GM19372 (cell line): ENCODE measurements around the gene HOXC12.

Experiments used
- ATAC-seq: cut with Tn5 transposase; IDR thresholded peaks from one replicate; pipeline ENCODE4 v1.9.1; 2021; ENCODE audit warnings: mild to moderate bottlenecking, low read depth, moderate library complexity; ENCODE audit not compliant: unreplicated experiment

Gene HOXC12

DNA sequence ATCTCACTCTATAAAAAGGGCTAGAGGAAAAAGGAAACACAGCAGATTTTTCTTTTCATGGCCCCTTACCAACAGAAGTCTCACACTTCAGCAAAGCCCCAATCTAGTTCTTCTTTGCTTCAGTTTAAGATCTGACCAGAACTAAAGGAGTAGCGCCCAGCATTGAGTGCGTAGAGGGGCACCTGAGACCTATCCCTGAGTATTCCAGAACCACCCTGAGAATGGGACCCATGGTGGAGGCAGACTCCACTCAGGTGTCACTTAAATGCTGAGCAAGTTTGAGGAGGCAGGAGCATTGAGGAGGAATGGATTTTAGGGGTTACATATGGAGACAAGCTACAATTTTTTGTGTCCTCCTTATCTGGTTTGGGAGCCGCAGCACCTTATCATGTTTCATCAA is 16.4 kb downstream of the HOXC12 start:
- ATAC-seq, result no peak

DNA sequence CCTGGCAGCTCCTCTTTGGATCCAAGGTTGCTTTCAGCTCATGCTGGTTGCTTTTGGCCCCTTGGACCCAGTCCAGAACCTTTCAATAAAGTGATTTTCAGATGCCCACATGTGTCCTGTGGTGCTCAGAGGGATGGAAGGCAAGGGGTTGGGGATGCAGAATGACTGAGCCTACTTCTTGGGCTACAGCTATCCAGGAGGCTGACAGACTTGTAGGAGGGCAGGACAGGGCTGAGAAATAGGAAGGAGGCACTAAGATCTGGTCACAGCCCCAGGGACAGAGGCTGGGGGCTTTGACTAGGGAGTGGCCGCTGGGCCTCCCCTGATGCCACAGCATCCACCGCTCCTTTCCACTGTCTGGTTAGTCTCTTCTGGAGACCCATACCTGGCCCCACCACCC is 17.0 kb downstream of the HOXC12 start:
- no peak for ATAC-seq

DNA sequence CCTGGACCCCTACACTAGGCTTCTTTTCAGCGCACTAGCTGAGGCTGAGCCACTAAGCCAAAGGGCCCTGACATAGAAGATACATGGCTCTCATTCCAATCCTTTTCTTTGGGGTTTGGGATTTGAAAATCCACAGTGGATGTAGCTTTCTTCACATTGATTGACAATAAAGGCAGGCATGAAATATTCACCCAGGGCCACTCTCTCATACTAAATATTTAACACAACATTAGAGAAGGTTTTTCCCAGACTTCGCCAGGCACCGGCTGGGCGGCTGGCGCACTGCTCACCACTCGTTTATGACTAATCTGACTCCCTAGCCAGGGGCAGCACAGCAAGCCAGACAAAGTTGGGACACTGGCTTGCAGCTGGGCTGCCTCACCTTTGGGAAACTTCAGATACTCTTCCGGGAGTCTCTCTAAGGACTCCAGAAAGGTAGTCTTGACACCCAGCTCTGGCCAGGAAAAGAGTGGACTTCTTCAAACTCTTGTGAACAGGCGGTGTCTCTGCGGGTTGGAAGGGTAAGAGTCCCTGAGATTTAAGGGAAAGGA is 17.5 kb downstream of the HOXC12 start:
- ATAC-seq, result no peak

DNA sequence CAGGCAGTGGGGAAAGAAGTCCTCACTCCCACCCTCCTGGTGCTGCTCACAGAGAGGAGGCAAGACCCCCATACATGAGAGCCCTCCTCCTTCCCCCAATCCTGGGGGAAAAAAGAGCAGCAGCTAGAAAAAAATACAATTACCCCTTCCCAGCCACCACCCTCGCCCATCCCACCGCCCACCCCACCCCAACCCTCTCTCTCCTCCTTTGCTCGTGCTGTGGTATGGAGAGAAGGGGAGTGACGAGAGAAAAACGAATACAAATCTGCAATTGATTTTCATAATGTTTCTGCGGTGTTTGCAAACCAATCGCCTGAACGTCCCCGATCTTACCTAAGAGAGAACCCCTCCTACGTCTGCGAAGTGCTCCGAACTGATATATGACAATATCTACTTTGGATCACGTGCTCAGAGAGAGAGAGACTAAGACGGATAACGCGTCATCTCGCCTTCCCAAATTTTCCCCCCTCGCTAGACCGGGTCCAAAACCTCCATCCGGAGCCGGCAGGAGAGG is 18.1 kb downstream of the HOXC12 start, which contains the start of gene HOXC11:
Gene HOXC11, plus strand, starts transcription at position 405 of the 514 bp plus-strand sequence. CDS start 116 bp downstream, outside the sequence.
- no peak for ATAC-seq

DNA sequence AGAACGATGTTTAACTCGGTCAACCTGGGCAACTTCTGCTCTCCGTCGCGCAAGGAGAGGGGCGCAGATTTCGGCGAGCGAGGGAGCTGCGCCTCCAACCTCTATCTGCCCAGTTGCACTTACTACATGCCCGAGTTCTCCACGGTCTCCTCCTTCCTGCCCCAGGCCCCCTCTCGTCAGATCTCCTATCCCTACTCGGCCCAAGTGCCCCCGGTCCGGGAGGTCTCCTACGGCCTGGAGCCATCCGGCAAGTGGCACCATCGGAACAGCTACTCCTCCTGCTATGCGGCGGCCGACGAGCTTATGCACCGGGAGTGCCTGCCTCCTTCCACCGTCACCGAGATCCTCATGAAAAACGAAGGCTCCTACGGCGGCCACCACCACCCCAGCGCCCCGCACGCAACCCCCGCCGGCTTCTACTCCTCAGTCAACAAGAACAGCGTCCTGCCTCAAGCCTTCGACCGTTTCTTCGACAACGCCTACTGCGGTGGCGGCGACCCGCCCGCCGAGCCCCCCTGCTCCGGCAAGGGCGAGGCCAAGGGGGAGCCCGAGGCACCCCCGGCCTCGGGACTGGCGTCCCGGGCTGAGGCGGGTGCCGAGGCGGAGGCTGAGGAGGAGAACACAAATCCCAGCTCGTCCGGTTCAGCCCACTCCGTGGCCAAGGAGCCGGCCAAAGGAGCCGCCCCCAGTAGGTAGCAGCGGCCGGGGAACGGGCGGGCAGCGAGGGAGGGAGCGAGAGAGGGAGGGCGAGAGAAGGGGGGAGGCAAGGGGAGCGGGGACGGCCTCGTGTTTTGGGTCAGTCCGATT is 18.7 kb downstream of the HOXC12 start:
- ATAC-seq, result no peak

DNA sequence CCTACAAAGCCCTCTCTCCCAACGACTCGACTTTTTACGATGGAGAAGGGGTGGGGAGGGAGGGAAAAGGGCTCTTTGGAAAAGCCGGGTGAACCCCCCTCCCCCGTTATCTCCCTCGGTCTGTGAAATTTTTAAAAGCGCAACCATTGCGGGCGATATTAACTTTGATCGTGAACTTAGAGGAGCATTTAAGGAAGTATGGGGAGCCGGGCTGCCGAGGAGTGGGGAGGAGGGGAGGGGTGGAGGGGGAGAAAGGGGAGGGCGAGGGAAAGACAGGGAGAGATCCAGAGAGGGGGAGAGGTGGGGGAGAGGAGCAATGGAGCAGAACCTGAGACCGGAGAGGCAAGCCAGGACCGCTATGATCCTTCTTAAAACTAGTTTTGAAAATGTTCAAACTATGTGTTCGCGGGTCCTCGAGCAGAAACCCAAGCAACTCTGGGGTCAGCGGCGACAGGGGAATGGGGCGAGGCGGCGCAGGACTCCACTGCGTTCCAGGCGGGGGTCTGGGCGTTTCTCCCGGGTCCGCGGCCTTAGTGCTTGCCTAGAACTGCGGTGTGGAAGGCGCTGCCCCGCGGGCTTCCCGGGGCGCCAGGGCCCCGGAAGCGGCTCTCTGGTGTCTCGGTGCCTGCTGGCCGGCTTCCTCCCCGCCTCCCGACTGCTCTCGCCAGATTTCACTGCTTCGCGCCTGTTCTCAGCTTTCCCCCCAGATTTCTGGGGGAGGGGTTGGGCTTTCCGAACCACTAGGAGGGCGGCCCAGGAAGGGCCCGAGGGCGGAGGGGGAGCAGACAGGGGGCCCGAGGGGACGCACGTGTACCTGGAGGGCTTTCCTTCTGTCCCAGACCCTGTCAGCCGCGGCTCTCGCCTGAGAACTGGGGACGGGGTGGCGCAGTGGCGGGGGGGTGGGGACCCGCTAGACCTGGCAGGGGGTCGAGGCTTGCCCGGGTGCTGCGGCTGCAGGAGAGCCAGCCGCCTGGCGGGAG is 19.7 kb downstream of the HOXC12 start, which contains the start of gene HOTAIR:
Gene HOTAIR, minus strand, starts transcription at position 871 of the 980 bp plus-strand sequence.
- ATAC-seq, result no peak

DNA sequence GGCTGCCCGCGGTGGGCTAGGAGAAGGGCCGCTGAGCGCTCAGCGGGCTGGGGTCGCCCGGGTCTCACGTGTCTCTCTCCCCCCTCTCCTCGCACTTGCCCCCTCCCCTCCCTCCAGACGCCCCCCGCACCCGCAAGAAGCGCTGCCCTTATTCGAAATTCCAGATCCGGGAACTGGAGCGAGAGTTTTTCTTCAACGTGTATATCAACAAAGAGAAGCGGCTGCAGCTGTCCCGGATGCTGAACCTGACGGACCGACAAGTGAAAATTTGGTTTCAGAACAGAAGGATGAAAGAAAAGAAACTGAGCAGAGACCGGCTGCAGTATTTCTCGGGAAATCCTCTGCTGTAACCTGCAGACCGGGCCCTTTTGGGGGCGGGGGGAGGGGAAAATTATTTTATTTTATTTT is 20.4 kb downstream of the HOXC12 start:
- ATAC-seq, result no peak

DNA sequence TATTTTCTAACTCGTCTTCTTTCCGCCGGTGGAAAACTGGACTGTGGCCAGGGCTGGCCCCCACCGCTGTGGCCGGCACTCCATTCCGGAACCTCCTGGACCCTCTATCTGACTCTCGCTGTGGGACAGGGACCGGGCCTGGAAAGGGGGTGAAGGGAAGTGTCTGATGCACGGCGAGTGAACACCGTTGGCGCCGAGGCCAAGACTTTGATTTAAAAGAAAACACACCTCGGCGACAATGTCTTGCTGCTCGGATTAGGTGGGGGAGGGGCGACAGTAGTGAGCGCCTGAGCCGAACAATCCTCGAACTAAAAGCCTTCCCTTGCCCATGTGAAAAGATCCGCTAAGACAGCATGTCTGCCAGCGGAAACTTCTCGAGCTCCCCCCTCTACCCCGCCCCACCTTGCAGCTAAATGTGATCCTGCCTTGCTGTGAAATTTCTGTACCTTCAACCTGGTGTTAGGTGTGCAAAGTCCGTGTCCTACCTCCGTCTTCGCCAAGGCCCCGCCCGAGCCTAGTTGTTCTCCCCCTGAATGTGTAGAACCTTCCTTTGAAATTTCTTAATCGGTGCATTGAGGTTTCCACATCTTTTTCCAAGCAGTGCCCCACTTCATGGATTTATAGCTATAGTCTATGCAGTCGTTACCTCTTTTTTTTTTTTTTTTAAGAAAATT is 20.9 kb downstream of the HOXC12 start:
- ATAC-seq, result no peak

DNA sequence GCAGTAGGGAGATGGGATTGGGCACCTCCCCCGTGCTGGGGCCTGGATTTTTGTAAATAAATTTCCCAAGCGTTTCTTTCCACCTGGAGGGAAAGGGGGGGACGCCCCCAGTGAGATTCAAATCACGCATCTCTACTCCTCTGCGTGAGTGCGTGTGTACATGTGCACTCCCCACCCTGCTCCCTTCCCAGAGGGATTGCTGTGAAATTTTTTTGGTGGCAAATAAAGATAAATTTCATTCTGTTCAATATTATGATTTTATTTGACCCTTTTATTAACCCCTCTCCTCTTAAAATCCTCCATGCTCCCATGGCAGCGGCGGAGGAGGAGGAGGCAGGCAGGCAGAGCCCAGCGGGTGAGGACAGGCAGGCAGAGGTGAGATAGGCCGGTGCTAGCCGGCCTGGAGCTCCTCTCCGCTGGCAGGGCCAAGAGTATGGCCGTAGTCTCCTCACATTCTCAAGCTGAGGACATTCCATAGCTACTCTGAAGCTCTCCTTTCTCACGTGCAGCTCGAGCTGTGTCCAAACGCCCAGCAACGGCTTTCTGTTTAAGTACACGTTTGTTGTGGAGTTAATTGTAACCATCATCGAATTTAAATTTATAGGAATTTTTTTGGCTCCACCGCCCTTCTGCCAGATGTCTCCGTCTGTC is 21.6 kb downstream of the HOXC12 start:
- ATAC-seq, result no peak

DNA sequence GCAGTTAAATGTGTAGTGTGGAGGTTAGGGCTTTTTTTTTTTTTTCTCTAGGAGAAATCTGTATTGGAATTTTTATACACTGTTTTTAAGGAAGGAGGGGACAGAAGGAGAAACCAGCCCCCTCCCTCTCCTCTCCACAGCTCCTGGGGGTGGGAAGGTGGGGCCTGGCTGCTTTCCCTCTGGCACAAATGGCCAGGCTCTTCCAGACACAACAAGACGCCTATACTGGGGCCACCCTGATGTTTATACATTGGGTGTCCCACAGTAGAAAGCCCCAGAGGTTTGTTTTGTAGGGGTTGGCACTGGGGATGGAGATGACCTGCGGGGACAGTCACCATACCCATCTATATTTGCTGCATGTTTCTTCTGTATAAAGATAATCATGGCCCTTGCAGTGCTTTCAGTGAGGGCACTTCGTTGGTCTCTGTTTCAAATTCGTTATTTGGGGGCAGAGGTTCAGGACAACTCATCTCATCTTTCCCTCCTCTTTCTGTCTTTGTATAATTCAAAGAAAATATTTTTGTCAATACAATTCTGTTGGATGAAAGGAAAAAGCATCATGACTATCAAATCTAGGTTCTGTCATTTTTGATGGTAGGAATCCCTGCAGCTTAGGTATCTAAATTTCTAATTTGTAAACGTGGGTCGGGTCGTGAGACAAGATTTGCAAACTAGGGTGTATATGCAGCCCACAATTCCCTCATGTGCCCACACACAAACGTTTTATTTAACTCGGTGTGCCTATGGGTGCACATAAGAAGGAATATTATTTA is 22.3 kb downstream of the HOXC12 start:
- ATAC-seq, result no peak

DNA sequence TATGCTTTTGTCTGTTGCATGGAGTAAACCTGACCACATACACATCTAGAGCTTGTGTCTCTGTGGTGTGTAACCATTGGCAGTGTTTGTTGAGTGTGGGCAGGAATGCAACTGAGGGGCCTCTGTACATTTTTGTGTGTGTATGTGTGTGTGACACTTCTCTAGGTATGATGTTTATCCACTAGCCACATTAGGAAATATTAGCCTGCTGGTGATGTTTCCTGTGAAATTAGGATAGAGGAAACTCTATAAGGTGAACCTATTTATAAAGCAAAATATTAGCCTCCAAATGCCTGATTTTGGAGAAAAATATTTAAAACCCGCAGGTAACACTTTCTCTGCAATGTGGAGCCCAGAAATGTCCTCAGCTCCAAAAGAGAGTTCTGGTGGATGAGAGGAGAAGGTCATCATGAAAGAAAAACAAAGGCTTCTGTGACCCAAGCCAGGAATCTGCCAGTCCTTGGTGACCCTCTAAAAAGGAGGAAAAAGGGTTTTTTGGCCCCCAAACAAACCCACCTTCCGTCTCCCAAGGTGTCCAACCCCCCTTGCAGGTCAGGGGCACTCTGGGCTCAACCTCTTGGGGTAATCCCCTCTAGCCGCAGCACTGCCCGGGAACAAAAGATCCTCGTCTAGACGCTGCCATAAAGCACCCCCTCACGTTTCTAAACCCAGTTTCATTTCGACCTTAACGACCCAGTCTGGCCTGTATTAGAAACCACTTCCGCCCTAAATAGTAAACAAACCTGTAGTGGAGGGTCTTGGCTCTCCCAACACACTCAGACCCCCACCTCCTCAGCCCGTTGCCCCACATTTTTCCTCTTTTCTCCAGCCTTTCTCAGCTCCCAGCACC is 23.1 kb downstream of the HOXC12 start:
- no peak for ATAC-seq

DNA sequence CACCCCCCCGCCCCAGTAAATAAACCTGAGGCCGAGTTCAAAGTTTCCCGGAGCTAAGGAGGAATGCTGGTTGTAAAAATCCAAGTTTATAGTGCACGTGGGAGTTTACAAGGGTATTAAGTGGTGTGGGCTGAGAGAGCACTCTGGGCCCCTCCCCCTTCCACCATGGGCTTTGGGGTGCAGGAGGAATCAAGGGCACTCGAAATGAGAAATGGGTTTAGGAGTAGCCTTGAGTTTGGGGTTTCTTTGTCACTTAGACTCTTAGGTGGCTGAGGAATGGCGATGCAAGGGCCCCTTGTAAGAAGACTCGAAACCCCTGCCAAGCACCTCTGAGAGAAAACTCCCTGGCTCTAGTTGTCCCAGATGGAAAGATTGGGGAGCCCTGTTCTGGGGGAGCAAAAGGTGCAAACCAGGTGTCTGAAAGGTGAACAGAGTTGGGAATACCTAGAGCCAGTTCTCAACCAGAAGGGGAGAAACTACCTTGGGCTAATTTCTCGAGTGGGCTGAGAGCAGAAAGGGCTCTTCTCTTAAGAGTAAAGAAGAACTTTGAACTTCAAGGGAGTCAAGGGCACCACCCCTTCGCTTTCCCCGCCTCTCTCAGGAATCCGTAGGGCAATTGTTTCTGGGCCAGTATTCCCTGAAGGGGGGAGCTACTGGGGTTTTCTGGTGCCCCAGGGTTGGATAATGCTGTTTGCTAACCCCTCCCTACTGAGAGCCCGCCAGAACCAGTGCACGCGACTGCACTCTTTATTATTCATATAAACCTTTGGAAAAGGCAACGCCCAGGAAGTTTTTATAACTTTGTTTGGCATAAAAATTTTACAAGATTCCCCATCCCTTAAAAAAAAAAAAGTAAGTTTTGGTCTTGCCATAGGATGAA is 24.0 kb downstream of the HOXC12 start:
- no peak for ATAC-seq

DNA sequence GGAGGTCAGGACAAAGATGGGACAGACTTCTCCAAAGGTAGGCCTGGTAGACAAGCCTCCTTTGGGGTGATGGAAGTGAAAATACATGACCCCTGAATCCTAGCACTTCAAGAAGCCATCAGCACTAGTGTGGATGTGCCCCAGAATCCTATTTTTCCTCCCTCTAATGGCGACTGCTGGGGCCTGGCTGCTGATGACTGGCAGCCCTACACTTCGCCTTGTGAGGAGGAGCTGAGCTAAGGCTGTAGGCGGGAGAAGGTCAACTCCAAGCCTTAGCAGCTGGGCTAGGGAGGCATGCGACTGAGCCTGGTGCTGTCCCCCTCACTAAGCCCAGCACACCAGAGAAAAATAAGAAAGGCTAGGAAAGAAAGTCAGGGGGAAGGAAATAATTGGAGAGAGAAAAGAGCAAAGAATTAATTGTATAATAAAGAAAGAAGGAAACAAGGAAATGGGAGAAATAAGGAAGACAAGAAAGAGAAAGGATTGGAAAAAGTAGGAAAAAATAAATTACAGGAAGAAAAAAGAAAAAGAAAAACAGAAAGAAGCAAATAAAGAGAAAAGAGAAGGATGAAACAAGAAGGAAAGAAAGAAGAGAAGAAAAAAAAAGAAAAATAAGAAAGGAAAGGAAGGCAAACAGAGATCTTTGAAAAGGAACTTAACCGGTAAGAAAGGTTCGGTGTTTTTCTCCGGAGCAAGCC is 25.6 kb downstream of the HOXC12 start:
- no peak for ATAC-seq

DNA sequence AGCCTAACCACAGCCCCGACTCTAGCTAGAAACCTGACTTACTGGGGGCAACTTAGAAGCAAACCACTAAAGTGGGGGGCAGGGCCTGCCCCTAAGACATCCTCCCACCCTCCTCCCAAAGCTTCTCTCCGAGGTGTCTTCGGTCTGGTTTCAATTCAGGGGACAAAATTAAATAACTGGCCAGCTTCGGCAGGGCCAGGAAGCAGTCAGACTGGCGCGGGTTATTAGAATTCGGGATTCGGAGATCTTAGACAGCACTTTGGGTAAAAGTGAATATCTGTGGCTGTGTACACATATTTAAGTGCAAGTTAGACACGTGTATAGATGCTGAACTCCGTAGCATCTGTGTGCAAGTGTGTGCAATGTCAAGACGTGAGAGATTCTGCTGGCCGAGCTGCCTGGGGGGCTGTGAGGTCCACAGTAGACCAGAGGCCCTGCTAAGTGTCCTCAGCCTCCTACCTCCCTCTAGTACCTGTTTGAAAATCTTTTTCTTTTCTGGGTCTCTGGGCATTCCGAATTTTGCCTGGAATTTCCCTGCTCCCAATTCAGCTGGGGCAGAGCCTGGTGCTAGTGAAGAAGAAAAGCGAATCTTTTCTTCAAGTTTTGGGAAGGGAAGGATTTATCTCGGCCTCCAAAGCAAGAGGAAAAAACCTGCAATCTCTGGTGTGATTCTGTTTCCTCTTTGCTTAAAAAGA is 26.2 kb downstream of the HOXC12 start:
- ATAC-seq, result no peak

DNA sequence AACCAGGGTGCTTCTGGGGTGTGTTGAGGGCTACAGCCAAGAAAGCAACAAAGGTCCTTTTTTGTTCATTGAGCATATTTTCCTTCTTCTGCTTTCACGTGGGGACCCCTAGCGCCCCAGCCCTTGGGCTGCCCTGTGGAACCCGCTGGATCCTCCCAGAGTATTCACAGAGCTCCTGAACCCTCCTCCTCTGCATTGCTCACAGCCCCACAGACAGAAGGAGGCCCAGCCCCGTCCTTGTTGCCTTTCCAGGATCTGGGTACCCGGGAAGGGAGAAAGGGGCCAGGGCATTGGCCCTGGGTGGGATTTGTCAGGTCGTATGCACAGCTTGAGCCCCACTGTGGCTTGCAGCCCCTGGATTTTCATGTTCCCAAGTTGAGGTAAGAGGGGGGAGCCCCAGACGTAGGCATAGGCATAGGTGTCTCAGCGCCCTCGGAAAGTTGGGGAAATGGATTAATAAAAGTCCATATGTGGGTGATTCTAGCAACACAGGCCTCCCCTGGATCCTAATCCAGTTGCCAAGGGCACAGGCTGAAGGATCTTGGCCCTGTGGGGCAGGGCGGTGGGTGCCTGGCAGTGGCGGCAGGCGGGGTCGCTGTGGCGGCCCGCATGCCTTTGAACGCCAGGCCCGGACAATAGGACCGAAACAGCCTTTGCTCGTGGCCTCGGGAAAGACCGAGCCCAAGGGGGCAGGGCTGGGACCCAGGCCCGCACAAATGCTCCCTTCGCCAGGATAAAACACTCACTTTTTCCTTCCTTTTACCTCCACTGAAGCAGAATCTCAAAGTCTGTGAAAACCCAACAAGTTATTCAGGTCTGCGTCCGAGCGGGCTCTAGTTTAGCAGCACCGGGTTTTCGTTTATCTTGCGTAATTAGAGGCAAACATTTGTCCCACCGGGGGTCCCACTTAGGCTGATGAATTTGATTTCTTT is 27.2 kb downstream of the HOXC12 start:
- ATAC-seq, result no peak
